GM23338 (cell line): ENCODE data around the gene ADGRB3. TPM values are rescaled to one million over a fixed set of nuclear protein-coding genes. Genes with fewer than 3 reads are reported as not detected.

Source experiments
- ATAC-seq: fragments of 200-7000 bp; cut with Tn5 transposase; 3 replicates; pipeline ENCODE4 v1.9.1; 2020
- DNase-seq: peaks from one replicate; pipeline ENCODE4 v3.0.0-alpha.2; 2015; ENCODE audit warnings: low spot score
- H2AFZ ChIP-seq: fragments of 200-600 bp; sonication (generic); 2 replicates; pipeline ENCODE4 v1.8.0; 2016; ENCODE audit warnings: antibody characterized with exemption, mild to moderate bottlenecking, moderate library complexity
- H3F3A ChIP-seq: fragments of 200-600 bp; sonication (generic); replicated peaks from 2 replicates; pipeline ENCODE4 v1.8.0; 2017; ENCODE audit warnings: antibody characterized with exemption, mixed run types, low read depth
- H3K27ac ChIP-seq: fragments of 200-600 bp; sonication (generic); 2 replicates; pipeline ENCODE4 v1.6.1; 2016; ENCODE audit warnings: low read depth
- H3K27me3 ChIP-seq: fragments of 200-600 bp; sonication (generic); 2 replicates; pipeline ENCODE4 v1.8.0; 2016; ENCODE audit warnings: mild to moderate bottlenecking, mixed run types, moderate library complexity; ENCODE audit not compliant: insufficient read depth
- H3K36me3 ChIP-seq: fragments of 200-600 bp; sonication (generic); 2 replicates; pipeline ENCODE4 v1.8.0; 2016; ENCODE audit warnings: mild to moderate bottlenecking; ENCODE audit not compliant: insufficient read depth
- H3K4me1 ChIP-seq: fragments of 200-600 bp; sonication (generic); 2 replicates; pipeline ENCODE4 v1.8.0; 2016; ENCODE audit warnings: mild to moderate bottlenecking, moderate library complexity; ENCODE audit not compliant: insufficient read depth
- H3K4me2 ChIP-seq: fragments of 200-600 bp; sonication (generic); 2 replicates; pipeline ENCODE4 v1.7.1; 2017; ENCODE audit warnings: mixed run types
- H3K4me3 ChIP-seq: fragments of 200-600 bp; sonication (generic); 2 replicates; pipeline ENCODE4 v1.6.1; 2016; ENCODE audit warnings: mixed run types
- H3K79me2 ChIP-seq: fragments of 200-600 bp; sonication (generic); replicated peaks from 2 replicates; pipeline ENCODE4 v1.8.0; 2017; ENCODE audit warnings: mild to moderate bottlenecking; ENCODE audit not compliant: insufficient read depth
- H3K9me2 ChIP-seq: fragments of 200-600 bp; sonication (generic); 2 replicates; pipeline ENCODE4 v1.8.0; 2017; ENCODE audit not compliant: insufficient read depth
- H4K20me1 ChIP-seq: fragments of 200-600 bp; sonication (generic); replicated peaks from 2 replicates; pipeline ENCODE4 v1.8.0; 2017; ENCODE audit warnings: mild to moderate bottlenecking; ENCODE audit not compliant: insufficient read depth
- H3K27ac Mint-ChIP-seq: 2 replicates; pipeline ENCODE4 v1.8.0; 2020; ENCODE audit warnings: inconsistent platforms, mild to moderate bottlenecking, moderate library complexity, mixed read lengths
- H3K27me3 Mint-ChIP-seq: 3 replicates; pipeline ENCODE4 v1.8.0; 2022; ENCODE audit warnings: low read depth, mild to moderate bottlenecking, moderate library complexity, mixed read lengths, inconsistent platforms; ENCODE audit not compliant: insufficient read depth, poor library complexity
- H3K36me3 Mint-ChIP-seq: 3 replicates; pipeline ENCODE4 v1.8.0; 2021; ENCODE audit warnings: low read depth, mild to moderate bottlenecking, inconsistent platforms, moderate library complexity, mixed read lengths
- H3K4me1 Mint-ChIP-seq: 3 replicates; pipeline ENCODE4 v1.8.0; 2020; ENCODE audit warnings: mild to moderate bottlenecking, inconsistent platforms, mixed read lengths
- H3K4me3 Mint-ChIP-seq: 3 replicates; pipeline ENCODE4 v1.8.0; 2021; ENCODE audit warnings: moderate library complexity, mild to moderate bottlenecking, inconsistent platforms, mixed read lengths
- H3K9me3 Mint-ChIP-seq: 3 replicates; pipeline ENCODE4 v1.8.0; 2020; ENCODE audit warnings: moderate library complexity, mild to moderate bottlenecking, inconsistent platforms, mixed read lengths
- CREB1 ChIP-seq: fragments of 250-450 bp; sonication (Bioruptor Pico); IDR thresholded peaks from 2 replicates; pipeline ENCODE4 v1.5.0; 2020; ENCODE audit warnings: low read depth, mild to moderate bottlenecking, moderate library complexity
- EZH2phosphoT487 ChIP-seq: fragments of 200-600 bp; sonication (generic); IDR thresholded peaks from one replicate; pipeline ENCODE4 v1.8.1; 2018; ENCODE audit warnings: antibody characterized with exemption; ENCODE audit not compliant: unreplicated experiment
- JUNB ChIP-seq: IDR thresholded peaks from one replicate; pipeline ENCODE4 v1.6.1; 2016; ENCODE audit warnings: antibody characterized with exemption; ENCODE audit not compliant: unreplicated experiment
- NANOG ChIP-seq: IDR thresholded peaks from 2 replicates; pipeline ENCODE4 v1.6.1; 2016; ENCODE audit warnings: antibody characterized with exemption, borderline replicate concordance
- ZNF331 ChIP-seq: fragments of 250-450 bp; sonication (Bioruptor Pico); IDR thresholded peaks from 2 replicates; pipeline ENCODE4 v1.5.0; 2020; ENCODE audit warnings: low read depth, mild to moderate bottlenecking, moderate library complexity
- polyA plus RNA-seq: library from polyadenylated mRNA; unstranded; fragments of >200 nt; fragmentation: Nextera tagmentation; extraction: Ambion mirVana; gene quantifications from 2 replicates; pipeline ENCODE4 v1.2.1, GENCODE V29; 2016
- total RNA-seq: library from RNA; depleted of rRNA; stranded (reverse); fragments of >200 nt; shearing (Covaris generic); gene quantifications from 2 replicates; pipeline ENCODE4 v1.2.3, GENCODE V29; 2014
- TF ChIP-seq, protein P1 (sequence below): fragments of 250-450 bp; sonication (Bioruptor Pico); IDR thresholded peaks from 2 replicates; pipeline ENCODE4 v1.5.0; 2020; ENCODE audit warnings: mild to moderate bottlenecking, moderate library complexity
- TF ChIP-seq, protein P2 (sequence below), 2 experiments: fragments of 200-600 bp in 1 of 2; sonication (generic) in 1 of 2; conservative IDR thresholded peaks; 2 replicates each; pipeline versions ENCODE4 v1.5.1 to v1.6.1; 2016 to 2017; ENCODE audit warnings: antibody characterized with exemption in 2 of 2, low read depth in 2 of 2, mild to moderate bottlenecking in 2 of 2, moderate library complexity in 1 of 2

ADGRB3 gene
- total and polyA plus RNA-seq, 2 experiments from 2014 or later: 0.92 to 4.0 TPM

DNA sequence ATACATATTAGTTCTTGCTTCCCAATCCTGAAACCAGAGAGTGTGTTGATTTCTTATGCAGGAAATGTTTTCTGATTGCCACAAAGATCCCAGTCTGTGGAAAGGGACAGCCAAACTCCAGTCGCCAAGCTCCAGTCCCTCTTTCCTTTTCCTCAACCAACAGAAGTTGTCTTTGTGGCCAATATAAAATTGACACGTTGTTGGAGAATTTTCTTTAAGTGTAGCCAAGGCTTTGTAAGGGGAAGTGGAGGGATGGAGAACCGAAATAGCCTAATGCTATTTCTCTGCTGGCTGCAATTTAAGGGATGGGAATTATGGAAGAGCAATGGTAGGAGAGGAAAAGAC, 5.4 kb downstream of the ADGRB3 start:
- peaks cover 41% of the 10 kb centered on the region for H3K27me3 ChIP-seq
- no peaks in the 10 kb centered on the region for H4K20me1 ChIP-seq
- no peaks in the 10 kb centered on the region for H3K9me3 Mint-ChIP-seq
- H3F3A ChIP-seq: no peaks in the 10 kb centered on the region
- peak overlapping the region; percentile 90 for H3K4me2 ChIP-seq
- no peak overlapping the region for H3K27ac Mint-ChIP-seq
- peak overlapping the region; percentile 74 for H3K4me3 ChIP-seq
- no peak for ATAC-seq
- H3K4me3 Mint-ChIP-seq: peak overlapping the region; percentile 80
- no peaks in the 10 kb centered on the region for H3K36me3 ChIP-seq
- H3K27me3 Mint-ChIP-seq: peaks cover 21% of the 10 kb centered on the region
- TF ChIP-seq NANOG: no peak
- TF ChIP-seq JUNB: no peak
- TF ChIP-seq, protein P1, sequence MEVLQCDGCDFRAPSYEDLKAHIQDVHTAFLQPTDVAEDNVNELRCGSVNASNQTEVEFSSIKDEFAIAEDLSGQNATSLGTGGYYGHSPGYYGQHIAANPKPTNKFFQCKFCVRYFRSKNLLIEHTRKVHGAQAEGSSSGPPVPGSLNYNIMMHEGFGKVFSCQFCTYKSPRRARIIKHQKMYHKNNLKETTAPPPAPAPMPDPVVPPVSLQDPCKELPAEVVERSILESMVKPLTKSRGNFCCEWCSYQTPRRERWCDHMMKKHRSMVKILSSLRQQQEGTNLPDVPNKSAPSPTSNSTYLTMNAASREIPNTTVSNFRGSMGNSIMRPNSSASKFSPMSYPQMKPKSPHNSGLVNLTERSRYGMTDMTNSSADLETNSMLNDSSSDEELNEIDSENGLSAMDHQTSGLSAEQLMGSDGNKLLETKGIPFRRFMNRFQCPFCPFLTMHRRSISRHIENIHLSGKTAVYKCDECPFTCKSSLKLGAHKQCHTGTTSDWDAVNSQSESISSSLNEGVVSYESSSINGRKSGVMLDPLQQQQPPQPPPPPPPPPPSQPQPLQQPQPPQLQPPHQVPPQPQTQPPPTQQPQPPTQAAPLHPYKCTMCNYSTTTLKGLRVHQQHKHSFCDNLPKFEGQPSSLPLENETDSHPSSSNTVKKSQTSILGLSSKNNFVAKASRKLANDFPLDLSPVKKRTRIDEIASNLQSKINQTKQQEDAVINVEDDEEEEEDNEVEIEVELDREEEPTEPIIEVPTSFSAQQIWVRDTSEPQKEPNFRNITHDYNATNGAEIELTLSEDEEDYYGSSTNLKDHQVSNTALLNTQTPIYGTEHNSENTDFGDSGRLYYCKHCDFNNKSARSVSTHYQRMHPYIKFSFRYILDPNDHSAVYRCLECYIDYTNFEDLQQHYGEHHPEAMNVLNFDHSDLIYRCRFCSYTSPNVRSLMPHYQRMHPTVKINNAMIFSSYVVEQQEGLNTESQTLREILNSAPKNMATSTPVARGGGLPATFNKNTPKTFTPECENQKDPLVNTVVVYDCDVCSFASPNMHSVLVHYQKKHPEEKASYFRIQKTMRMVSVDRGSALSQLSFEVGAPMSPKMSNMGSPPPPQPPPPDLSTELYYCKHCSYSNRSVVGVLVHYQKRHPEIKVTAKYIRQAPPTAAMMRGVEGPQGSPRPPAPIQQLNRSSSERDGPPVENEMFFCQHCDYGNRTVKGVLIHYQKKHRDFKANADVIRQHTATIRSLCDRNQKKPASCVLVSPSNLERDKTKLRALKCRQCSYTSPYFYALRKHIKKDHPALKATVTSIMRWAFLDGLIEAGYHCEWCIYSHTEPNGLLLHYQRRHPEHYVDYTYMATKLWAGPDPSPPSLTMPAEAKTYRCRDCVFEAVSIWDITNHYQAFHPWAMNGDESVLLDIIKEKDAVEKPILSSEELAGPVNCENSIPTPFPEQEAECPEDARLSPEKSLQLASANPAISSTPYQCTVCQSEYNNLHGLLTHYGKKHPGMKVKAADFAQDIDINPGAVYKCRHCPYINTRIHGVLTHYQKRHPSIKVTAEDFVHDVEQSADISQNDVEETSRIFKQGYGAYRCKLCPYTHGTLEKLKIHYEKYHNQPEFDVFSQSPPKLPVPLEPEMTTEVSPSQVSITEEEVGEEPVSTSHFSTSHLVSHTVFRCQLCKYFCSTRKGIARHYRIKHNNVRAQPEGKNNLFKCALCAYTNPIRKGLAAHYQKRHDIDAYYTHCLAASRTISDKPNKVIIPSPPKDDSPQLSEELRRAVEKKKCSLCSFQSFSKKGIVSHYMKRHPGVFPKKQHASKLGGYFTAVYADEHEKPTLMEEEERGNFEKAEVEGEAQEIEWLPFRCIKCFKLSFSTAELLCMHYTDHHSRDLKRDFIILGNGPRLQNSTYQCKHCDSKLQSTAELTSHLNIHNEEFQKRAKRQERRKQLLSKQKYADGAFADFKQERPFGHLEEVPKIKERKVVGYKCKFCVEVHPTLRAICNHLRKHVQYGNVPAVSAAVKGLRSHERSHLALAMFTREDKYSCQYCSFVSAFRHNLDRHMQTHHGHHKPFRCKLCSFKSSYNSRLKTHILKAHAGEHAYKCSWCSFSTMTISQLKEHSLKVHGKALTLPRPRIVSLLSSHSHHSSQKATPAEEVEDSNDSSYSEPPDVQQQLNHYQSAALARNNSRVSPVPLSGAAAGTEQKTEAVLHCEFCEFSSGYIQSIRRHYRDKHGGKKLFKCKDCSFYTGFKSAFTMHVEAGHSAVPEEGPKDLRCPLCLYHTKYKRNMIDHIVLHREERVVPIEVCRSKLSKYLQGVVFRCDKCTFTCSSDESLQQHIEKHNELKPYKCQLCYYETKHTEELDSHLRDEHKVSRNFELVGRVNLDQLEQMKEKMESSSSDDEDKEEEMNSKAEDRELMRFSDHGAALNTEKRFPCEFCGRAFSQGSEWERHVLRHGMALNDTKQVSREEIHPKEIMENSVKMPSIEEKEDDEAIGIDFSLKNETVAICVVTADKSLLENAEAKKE (CRISPR knock-in tag): no peak
- no peak for TF ChIP-seq EZH2phosphoT487
- TF ChIP-seq, protein P2, sequence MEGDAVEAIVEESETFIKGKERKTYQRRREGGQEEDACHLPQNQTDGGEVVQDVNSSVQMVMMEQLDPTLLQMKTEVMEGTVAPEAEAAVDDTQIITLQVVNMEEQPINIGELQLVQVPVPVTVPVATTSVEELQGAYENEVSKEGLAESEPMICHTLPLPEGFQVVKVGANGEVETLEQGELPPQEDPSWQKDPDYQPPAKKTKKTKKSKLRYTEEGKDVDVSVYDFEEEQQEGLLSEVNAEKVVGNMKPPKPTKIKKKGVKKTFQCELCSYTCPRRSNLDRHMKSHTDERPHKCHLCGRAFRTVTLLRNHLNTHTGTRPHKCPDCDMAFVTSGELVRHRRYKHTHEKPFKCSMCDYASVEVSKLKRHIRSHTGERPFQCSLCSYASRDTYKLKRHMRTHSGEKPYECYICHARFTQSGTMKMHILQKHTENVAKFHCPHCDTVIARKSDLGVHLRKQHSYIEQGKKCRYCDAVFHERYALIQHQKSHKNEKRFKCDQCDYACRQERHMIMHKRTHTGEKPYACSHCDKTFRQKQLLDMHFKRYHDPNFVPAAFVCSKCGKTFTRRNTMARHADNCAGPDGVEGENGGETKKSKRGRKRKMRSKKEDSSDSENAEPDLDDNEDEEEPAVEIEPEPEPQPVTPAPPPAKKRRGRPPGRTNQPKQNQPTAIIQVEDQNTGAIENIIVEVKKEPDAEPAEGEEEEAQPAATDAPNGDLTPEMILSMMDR (conservative IDR thresholded peaks at IDR 0.05; ENCODE audit: low read depth in 2 of 2): no peak
- TF ChIP-seq ZNF331 (CRISPR knock-in tag): no peak
- TF ChIP-seq CREB1 (CRISPR knock-in tag): no peak
- H2AFZ ChIP-seq: peak overlapping the region; percentile 89
- H3K4me1 ChIP-seq: peaks cover 22% of the 10 kb centered on the region
- no peaks in the 10 kb centered on the region; the same call in 1 of the 2 replicates for H3K79me2 ChIP-seq
- H3K36me3 Mint-ChIP-seq: no peaks in the 10 kb centered on the region
- H3K27ac ChIP-seq: no peak overlapping the region
- peaks cover 28% of the 10 kb centered on the region for H3K4me1 Mint-ChIP-seq
- no peak for DNase-seq
- H3K9me2 ChIP-seq: no peaks in the 10 kb centered on the region
